Activated CD8-positive, alpha-beta memory T cell treated with anti-CD3 and anti-CD28 coated beads for 1 hour (primary cell): ENCODE measurements around the gene CCNY.

ENCODE experiments used
- DNase-seq, 2 donors: peaks; one replicate each; pipeline ENCODE4 v3.0.0-alpha.2; 2020; ENCODE audit warnings: low read depth in 1 of 2; ENCODE audit errors: extremely low read depth in 1 of 2

Gene CCNY

GRCh38 chr10:35467186-35467585 is 130.9 kb downstream of the CCNY start:
- no peak for DNase-seq

GRCh38 chr10:35470248-35470924 is 134.1 kb downstream of the CCNY start:
- DNase-seq: no peak

GRCh38 chr10:35470925-35471315 is 134.6 kb downstream of the CCNY start:
- DNase-seq: no peak

GRCh38 chr10:35471435-35471834 is 135.1 kb downstream of the CCNY start:
- DNase-seq: no peak

- DNase-seq: no peak
Measured at GRCh38 chr10:35480142-35480541, 143.8 kb downstream of the CCNY start.

- no peak for DNase-seq
Measured at GRCh38 chr10:35481413-35481812, 145.1 kb downstream of the CCNY start.

- DNase-seq: no peak
Measured at GRCh38 chr10:35486297-35486990, 150.1 kb downstream of the CCNY start.

- no peak for DNase-seq
Measured at GRCh38 chr10:35487336-35488034, 151.2 kb downstream of the CCNY start.

- no peak for DNase-seq
Measured at GRCh38 chr10:35488228-35488627, 151.9 kb downstream of the CCNY start.

GRCh38 chr10:35492386-35493195 is 156.3 kb downstream of the CCNY start:
- no peak for DNase-seq

- no peak for DNase-seq
Measured at GRCh38 chr10:35493196-35494118, 157.1 kb downstream of the CCNY start.

- DNase-seq: no peak
Measured at GRCh38 chr10:35495521-35496119, 159.3 kb downstream of the CCNY start.

- DNase-seq: no peak
Measured at GRCh38 chr10:35497909-35498308, 161.6 kb downstream of the CCNY start.

- no peak for DNase-seq
Measured at GRCh38 chr10:35498693-35499092, 162.4 kb downstream of the CCNY start.

- no peak for DNase-seq
Measured at GRCh38 chr10:35501923-35502322, 165.6 kb downstream of the CCNY start.

GRCh38 chr10:35502692-35503091 is 166.4 kb downstream of the CCNY start:
- DNase-seq: no peak

GRCh38 chr10:35503578-35503977 is 167.3 kb downstream of the CCNY start:
- no peak for DNase-seq

- DNase-seq: no peak
Measured at GRCh38 chr10:35504132-35504531, 167.8 kb downstream of the CCNY start.

- DNase-seq: no peak
Measured at GRCh38 chr10:35505241-35505873, 169.0 kb downstream of the CCNY start.
